Tibial artery (tissue), 4 donors: Measurements from ENCODE around the gene ST3GAL2.
"Not testable (repeated sequence)": the region's sequence is repeated elsewhere in the genome, so short reads cannot be mapped to it uniquely, and the experiment has no call there.

Source experiments
- DNase-seq, 2 donors: peaks; one replicate each; pipeline ENCODE4 v3.0.0-alpha.2; 2019
- H3K27ac ChIP-seq, 2 donors: fragments of 200-600 bp; sonication (generic) in 1 of 2; 1 replicate in 1 of 2; 2 replicates in 1 of 2; pipeline ENCODE4 v1.5.1; 2018 to 2019; ENCODE audit warnings: mild to moderate bottlenecking in 1 of 2
- H3K27me3 ChIP-seq, 2 donors: fragments of 200-600 bp; sonication (generic) in 1 of 2; one replicate each; pipeline versions ENCODE4 v1.5.1 to v1.6.0; 2016 to 2019
- H3K36me3 ChIP-seq, 3 donors: fragments of 200-600 bp; sonication (generic) in 2 of 3; one replicate each; pipeline ENCODE4 v1.5.1; 2016 to 2019; ENCODE audit warnings: mild to moderate bottlenecking in 2 of 3
- H3K4me1 ChIP-seq, 4 donors: fragments of 200-600 bp; sonication (generic) in 2 of 4; 1 replicate in 3 of 4; 2 replicates in 1 of 4; pipeline ENCODE4 v1.5.1; 2016 to 2019
- H3K4me3 ChIP-seq, 2 donors: fragments of 200-600 bp; sonication (generic) in 1 of 2; 1 replicate in 1 of 2; 2 replicates in 1 of 2; pipeline ENCODE4 v1.5.1; 2018 to 2019; ENCODE audit warnings: mild to moderate bottlenecking in 2 of 2
- H3K9me3 ChIP-seq, 3 donors: fragments of 200-600 bp; sonication (generic) in 1 of 3; one replicate each; pipeline ENCODE4 v1.5.1; 2016 to 2019
- intact Hi-C: fragments of 100-400 bp; cut with DNase I; formaldehyde crosslinking; loops from one replicate; pipeline ENCODE4 v1.15.0; 2023; ENCODE audit warnings: low total_unique reads
- TF ChIP-seq, protein P1 (sequence below), 2 experiments: fragments of 200-600 bp in 1 of 2; fragments of 450-650 bp in 1 of 2; IDR thresholded peaks; one replicate each; pipeline ENCODE4 v1.5.1; 2017 to 2019; ENCODE audit warnings: antibody characterized with exemption in 2 of 2, mild to moderate bottlenecking in 1 of 2, moderate library complexity in 1 of 2

The ST3GAL2 gene

DNA sequence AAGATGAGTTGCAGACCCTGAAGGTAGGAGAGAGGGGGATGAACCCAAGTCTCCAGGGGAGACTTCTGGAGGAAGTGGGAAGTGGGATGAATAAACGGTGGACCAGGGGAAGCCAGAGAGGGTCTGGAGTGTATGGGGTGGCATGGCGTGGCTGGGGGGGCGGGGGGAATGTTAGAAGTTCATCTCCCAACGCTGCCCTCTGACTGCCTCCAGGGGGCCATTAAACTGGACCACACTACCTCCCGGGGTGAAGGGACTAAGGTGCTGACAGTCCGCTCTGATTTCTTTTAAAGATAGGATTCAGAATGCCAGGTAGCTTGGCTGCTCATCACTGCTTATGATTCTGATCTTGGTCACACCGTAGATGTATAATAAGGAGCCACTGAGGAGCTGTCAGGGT, 21.2 kb downstream of the ST3GAL2 start:
- DNase-seq: no peak
- Histone ChIP-seq H3K27me3 (no peaks in the 10 kb centered on the region), H3K4me3 (no peak overlapping the region), H3K27ac (no peak overlapping the region), H3K9me3 (no peaks in the 10 kb centered on the region), H3K36me3 (no peaks in the 10 kb centered on the region), H3K4me1 (no peaks in the 10 kb centered on the region)
- TF ChIP-seq, protein P1, sequence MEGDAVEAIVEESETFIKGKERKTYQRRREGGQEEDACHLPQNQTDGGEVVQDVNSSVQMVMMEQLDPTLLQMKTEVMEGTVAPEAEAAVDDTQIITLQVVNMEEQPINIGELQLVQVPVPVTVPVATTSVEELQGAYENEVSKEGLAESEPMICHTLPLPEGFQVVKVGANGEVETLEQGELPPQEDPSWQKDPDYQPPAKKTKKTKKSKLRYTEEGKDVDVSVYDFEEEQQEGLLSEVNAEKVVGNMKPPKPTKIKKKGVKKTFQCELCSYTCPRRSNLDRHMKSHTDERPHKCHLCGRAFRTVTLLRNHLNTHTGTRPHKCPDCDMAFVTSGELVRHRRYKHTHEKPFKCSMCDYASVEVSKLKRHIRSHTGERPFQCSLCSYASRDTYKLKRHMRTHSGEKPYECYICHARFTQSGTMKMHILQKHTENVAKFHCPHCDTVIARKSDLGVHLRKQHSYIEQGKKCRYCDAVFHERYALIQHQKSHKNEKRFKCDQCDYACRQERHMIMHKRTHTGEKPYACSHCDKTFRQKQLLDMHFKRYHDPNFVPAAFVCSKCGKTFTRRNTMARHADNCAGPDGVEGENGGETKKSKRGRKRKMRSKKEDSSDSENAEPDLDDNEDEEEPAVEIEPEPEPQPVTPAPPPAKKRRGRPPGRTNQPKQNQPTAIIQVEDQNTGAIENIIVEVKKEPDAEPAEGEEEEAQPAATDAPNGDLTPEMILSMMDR (IDR thresholded peaks at IDR 0.05): no peak
- intact Hi-C loops: no loop called here

- TF ChIP-seq, protein P1 (IDR thresholded peaks at IDR 0.05): no peak
- intact Hi-C loops: no loop called here
Observed at GRCh38 chr16:70416748-70417616, 21.9 kb downstream of the ST3GAL2 start.

GRCh38 chr16:70413572-70413971, 25.3 kb downstream of the ST3GAL2 start:
- DNase-seq, intact Hi-C loops, H3K27me3 ChIP-seq, H3K9me3 ChIP-seq, H3K4me3 ChIP-seq, H3K36me3 ChIP-seq, H3K4me1 ChIP-seq, H3K27ac ChIP-seq: not testable (repeated sequence)

More at GRCh38 chr16:70416748-70417616, 21.9 kb downstream of the ST3GAL2 start:
- H3K9me3 ChIP-seq: no peaks in the 10 kb centered on the region
- no peaks in the 10 kb centered on the region for H3K27me3 ChIP-seq
- H3K27ac ChIP-seq: no peak overlapping the region
- no peaks in the 10 kb centered on the region for H3K36me3 ChIP-seq
- no peaks in the 10 kb centered on the region for H3K4me1 ChIP-seq
- H3K4me3 ChIP-seq: no peak overlapping the region
- no peak for DNase-seq

DNA sequence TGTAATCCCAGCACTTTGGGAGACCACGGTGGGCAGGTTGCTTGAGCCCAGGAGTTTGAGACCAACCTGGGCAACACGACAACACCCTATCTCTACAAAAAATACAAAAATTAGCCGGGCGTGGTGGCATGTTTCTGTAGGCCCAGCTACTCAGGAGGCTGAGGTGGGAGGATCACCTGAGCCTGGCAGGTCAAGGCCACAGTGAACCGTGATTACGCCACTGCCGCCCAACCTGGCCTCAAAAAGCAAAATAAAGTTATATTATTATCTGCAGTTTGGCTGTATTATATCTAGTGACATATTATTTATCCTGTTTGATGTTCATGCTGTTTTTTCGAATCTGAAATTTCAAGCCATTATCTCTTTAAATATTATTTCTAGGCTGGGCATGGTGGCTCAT, 26.5 kb downstream of the ST3GAL2 start:
- Histone ChIP-seq H3K36me3 (peaks cover 0 to 6% (median 0%) of the 10 kb centered on the region in 3 donors), H3K4me3 (no peak overlapping the region), H3K9me3 (no peaks in the 10 kb centered on the region), H3K27me3 (no peaks in the 10 kb centered on the region), H3K4me1 (peaks cover 0 to 4% (median 0%) of the 10 kb centered on the region in 4 donors), H3K27ac (no peak overlapping the region)
- no peak for DNase-seq
- intact Hi-C loops: no loop called here
- TF ChIP-seq, protein P1 (IDR thresholded peaks at IDR 0.05): no peak

DNA sequence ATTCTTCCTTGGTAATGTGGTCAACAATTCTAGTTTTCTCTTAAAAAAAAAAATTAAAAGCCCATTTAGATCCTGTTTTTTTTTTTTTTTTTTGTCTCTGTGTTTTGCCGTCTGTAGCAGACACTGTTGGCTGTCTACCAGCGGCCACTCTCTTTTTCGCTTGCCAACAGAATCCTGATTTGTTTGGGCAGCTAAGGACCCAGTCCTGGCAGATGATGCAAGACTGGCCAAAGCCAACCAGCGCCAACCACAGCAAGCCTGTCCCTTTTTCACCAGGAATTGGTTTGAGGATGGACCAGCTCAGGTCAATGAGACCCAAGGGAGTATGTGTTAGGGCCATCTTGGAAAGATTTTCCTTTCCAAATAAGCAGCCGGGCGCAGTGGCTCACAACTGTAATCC, 28.2 kb downstream of the ST3GAL2 start:
- H3K9me3 ChIP-seq: no peaks in the 10 kb centered on the region
- H3K27me3 ChIP-seq: no peaks in the 10 kb centered on the region
- peaks cover 0 to 4% (median 0%) of the 10 kb centered on the region in 4 donors for H3K4me1 ChIP-seq
- intact Hi-C loops: no loop called here
- TF ChIP-seq, protein P1 (IDR thresholded peaks at IDR 0.05): no peak
- H3K27ac ChIP-seq: no peak overlapping the region
- H3K36me3 ChIP-seq: peaks cover 0 to 6% (median 0%) of the 10 kb centered on the region in 3 donors
- no peak overlapping the region for H3K4me3 ChIP-seq
- no peak for DNase-seq

GRCh38 chr16:70407811-70408274, 31.1 kb downstream of the ST3GAL2 start:
- Histone ChIP-seq H3K4me3 (no peak overlapping the region), H3K9me3 (no peaks in the 10 kb centered on the region), H3K4me1 (peaks cover 0 to 4% (median 0%) of the 10 kb centered on the region in 4 donors), H3K27me3 (no peaks in the 10 kb centered on the region), H3K36me3 (peaks cover 0 to 6% (median 0%) of the 10 kb centered on the region in 3 donors), H3K27ac (no peak overlapping the region)
- intact Hi-C loops: no loop called here
- TF ChIP-seq, protein P1 (IDR thresholded peaks at IDR 0.05): no peak
- no peak for DNase-seq

DNA sequence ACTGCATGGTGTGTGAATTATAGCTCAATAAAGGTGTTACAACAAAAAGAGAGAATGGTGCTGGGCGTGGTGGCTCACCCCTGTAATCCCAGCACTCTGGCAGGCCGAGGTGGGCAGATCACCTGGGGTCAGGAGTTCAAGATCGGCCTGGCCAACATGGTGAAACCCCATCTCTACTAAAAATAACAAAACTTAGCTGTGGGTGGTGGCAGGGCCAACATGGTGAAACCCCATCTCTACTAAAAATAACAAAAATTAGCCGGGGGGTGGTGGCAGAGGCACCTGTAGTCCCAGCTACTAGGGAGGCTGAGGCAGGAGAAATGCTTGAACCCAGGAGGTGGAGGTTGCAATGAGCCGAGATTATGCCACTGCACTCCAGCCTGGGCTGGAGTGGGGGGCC, 32.8 kb downstream of the ST3GAL2 start:
- H3K27ac ChIP-seq, H3K36me3 ChIP-seq, H3K4me1 ChIP-seq, H3K9me3 ChIP-seq, H3K4me3 ChIP-seq, intact Hi-C loops, H3K27me3 ChIP-seq, DNase-seq: not testable (repeated sequence)
